ENCODE results near the gene EBF3. TPM values are rescaled to one million over a fixed set of nuclear protein-coding genes. Genes with fewer than 3 reads are reported as not detected.

EBF3 gene
- total and polyA plus RNA-seq, 2 experiments from 2014 or later = 0.27 to 0.49 TPM

DNA sequence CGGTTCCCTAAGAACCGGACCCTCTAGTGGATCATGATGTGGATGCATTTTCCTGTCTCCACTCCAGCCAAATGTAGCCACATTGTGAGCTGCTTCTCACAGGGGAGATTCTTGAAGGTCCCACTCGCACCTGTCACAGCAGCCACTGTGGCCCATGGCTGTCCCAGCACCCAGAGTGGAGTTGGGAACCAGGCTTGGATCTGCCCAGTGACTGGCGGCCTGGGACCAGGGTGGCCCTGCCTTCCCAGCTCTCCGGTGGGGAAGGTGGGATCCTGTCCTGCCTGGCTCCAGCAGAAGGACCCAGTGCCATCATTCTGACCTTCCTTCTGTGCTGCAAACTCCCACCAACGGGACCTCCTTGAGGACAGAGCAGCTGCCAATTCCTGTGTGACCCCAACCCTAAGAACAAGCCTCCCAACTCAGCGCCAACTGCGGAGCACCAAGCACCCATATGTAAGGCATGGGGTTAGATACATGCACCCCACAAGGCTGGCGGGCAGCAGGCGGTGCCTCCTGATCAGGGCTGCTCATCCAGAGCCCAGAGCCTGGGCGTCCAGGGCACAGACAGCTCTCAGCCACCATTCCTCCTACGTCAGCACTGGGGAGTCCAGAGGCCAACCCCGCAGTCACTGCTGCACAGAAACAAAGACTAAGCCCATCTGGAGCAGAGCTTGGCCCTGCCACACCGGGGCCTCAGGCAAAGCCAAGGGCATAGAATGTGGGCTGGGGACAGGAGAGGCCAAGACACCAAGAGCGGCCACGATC is 28.8 kb downstream of the EBF3 start:
- Histone ChIP-seq H3K79me2 (replicated peaks; ENCODE audit: insufficient read depth) (no peaks in the 10 kb centered on the region), H3K4me1 (ENCODE audit: insufficient read depth) (no peaks in the 10 kb centered on the region), H3K27me3 (ENCODE audit: insufficient read depth) (no peaks in the 10 kb centered on the region), H3K4me3 (no peak overlapping the region), H4K20me1 (replicated peaks; ENCODE audit: insufficient read depth) (no peaks in the 10 kb centered on the region), H3K27ac (ENCODE audit: low read depth) (no peak overlapping the region), H3F3A (replicated peaks; ENCODE audit: low read depth) (no peaks in the 10 kb centered on the region), H3K9me2 (ENCODE audit: insufficient read depth) (no peaks in the 10 kb centered on the region), H3K4me2 (no peak overlapping the region), H3K36me3 (ENCODE audit: insufficient read depth) (no peaks in the 10 kb centered on the region), H2AFZ (no peak overlapping the region)
- no peak for DNase-seq (ENCODE audit: low spot score)
- Mint-ChIP-seq H3K27me3 (ENCODE audit: insufficient read depth, low read depth, poor library complexity) (peaks cover 2% of the 10 kb centered on the region), H3K4me1 (no peaks in the 10 kb centered on the region), H3K36me3 (ENCODE audit: low read depth) (no peaks in the 10 kb centered on the region), H3K4me3 (no peak overlapping the region), H3K27ac (no peak overlapping the region), H3K9me3 (no peaks in the 10 kb centered on the region)
- TF ChIP-seq CTCF (conservative IDR thresholded peaks at IDR 0.05; ENCODE audit: low read depth in 2 of 2) (no peak), POLR2AphosphoS5 (IDR thresholded peaks at IDR 0.05; ENCODE audit: low read depth) (no peak)
- ATAC-seq = no peak

DNA sequence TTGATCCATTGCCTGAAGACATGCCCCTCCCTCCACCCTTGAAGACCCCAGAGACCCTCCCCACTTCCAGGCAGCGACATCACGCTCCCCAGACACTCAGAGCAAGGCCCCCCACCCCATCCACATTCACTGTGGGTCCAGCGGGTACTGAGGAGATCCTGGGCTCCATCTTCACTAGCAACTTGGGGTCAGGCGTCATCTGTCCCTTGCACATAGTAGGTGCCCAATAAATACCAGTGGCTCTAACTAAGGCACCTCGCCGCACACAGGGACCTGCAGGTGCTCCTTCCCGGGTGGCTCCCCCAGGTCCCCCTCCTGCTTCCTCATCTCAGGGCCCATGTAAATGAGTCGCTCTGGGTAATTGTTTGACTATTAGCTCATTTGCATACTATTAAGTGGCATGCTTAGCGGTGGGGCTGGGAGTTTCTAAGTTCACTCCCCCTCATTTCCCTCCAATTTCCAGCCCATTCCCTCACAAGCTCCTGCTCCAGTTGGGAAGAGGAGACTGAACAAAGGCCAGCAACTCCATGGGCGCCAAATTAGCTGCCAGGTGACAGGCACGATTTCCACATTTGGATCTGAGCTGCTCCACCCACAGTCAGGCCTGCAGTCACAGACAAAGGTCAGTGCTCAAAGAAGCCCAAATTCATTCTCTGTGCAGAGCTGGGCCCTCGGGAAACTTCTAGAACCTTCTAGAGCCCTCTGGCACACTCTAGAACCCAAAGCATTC is 29.7 kb downstream of the EBF3 start:
- H3K4me1 Mint-ChIP-seq = no peaks in the 10 kb centered on the region
- Histone ChIP-seq H3F3A (replicated peaks; ENCODE audit: low read depth) (no peaks in the 10 kb centered on the region), H3K4me1 (ENCODE audit: insufficient read depth) (no peaks in the 10 kb centered on the region), H4K20me1 (replicated peaks; ENCODE audit: insufficient read depth) (no peaks in the 10 kb centered on the region), H2AFZ (no peak overlapping the region), H3K27me3 (ENCODE audit: insufficient read depth) (no peaks in the 10 kb centered on the region), H3K4me2 (no peak overlapping the region), H3K4me3 (no peak overlapping the region), H3K36me3 (ENCODE audit: insufficient read depth) (no peaks in the 10 kb centered on the region), H3K27ac (ENCODE audit: low read depth) (no peak overlapping the region), H3K9me2 (ENCODE audit: insufficient read depth) (no peaks in the 10 kb centered on the region), H3K79me2 (replicated peaks; ENCODE audit: insufficient read depth) (no peaks in the 10 kb centered on the region)
- TF ChIP-seq, protein P1, sequence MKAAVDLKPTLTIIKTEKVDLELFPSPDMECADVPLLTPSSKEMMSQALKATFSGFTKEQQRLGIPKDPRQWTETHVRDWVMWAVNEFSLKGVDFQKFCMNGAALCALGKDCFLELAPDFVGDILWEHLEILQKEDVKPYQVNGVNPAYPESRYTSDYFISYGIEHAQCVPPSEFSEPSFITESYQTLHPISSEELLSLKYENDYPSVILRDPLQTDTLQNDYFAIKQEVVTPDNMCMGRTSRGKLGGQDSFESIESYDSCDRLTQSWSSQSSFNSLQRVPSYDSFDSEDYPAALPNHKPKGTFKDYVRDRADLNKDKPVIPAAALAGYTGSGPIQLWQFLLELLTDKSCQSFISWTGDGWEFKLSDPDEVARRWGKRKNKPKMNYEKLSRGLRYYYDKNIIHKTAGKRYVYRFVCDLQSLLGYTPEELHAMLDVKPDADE (IDR thresholded peaks at IDR 0.05) = no peak
- TF ChIP-seq EZH2phosphoT487 (IDR thresholded peaks at IDR 0.05; ENCODE audit: unreplicated experiment) (no peak), NANOG (IDR thresholded peaks at IDR 0.05; ENCODE audit: borderline replicate concordance) (no peak), CTCF (conservative IDR thresholded peaks at IDR 0.05; ENCODE audit: low read depth in 2 of 2) (no peak), CREB1 (CRISPR knock-in tag; IDR thresholded peaks at IDR 0.05; ENCODE audit: low read depth) (no peak), ZNF462 (CRISPR knock-in tag; IDR thresholded peaks at IDR 0.05) (no peak)
- DNase-seq (ENCODE audit: low spot score) (no peak), ATAC-seq (no peak)
- H3K9me3 Mint-ChIP-seq = no peaks in the 10 kb centered on the region
- no peak overlapping the region for H3K27ac Mint-ChIP-seq
- no peaks in the 10 kb centered on the region for H3K36me3 Mint-ChIP-seq (ENCODE audit: low read depth)
- peaks cover 2% of the 10 kb centered on the region for H3K27me3 Mint-ChIP-seq (ENCODE audit: insufficient read depth, low read depth, poor library complexity)
- H3K4me3 Mint-ChIP-seq = no peak overlapping the region
